PFSK-1 (cell line): ENCODE measurements around the gene PIK3CB.

Experiments
- FOXP2 ChIP-seq: optimal IDR thresholded peaks from 2 replicates; pipeline ENCODE3; 2011; ENCODE audit warnings: borderline replicate concordance, control low read depth, inconsistent platforms; ENCODE audit not compliant: insufficient read depth; ENCODE audit errors: extremely low read length, extremely low read depth
- POLR2AphosphoS5 ChIP-seq: IDR thresholded peaks from 2 replicates; pipeline ENCODE4 v1.6.1; 2012; ENCODE audit warnings: low read depth, mild to moderate bottlenecking, control low read depth, low read length, moderate library complexity
- SIN3A ChIP-seq: IDR thresholded peaks from 2 replicates; pipeline ENCODE4 v1.6.1; 2012; ENCODE audit warnings: mild to moderate bottlenecking, low read length, moderate library complexity, borderline replicate concordance; ENCODE audit not compliant: insufficient read depth
- TAF1 ChIP-seq: IDR thresholded peaks from 2 replicates; pipeline ENCODE4 v1.6.1; 2012; ENCODE audit warnings: low read length, control low read depth, borderline replicate concordance; ENCODE audit not compliant: insufficient read depth
- TF ChIP-seq, protein P1 (sequence below), 2 experiments: IDR thresholded peaks; 2 replicates each; pipeline versions ENCODE4 v1.6.1 to v1.8.0; 2011 to 2012; ENCODE audit warnings: low read depth in 2 of 2, low read length in 2 of 2, control low read depth in 1 of 2, inconsistent platforms in 1 of 2, mild to moderate bottlenecking in 1 of 2, moderate library complexity in 1 of 2; ENCODE audit not compliant: insufficient read depth in 1 of 2

The PIK3CB gene

DNA sequence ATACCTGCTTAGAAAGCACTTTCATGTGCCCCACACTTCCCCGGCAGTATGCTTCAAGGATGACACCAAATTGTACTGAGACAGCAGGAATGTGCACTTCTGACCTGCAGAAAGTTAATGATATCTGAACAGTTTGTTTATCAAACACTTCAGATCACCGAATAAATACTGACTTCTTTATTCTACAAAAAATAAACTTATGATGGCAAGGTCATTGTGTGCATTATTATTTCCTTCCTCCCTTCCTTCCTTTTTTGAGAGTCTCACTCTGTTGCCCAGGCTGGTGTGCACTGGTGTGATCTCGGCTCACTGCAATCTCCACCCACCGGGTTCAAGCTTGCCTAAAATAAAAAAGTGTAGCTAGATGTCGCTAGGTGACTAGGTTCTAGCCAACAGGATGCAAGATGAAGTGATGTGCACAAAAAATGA lies 145.8 kb downstream of the PIK3CB start:
- TF ChIP-seq FOXP2 = no peak
- no peak for TF ChIP-seq TAF1
- no peak for TF ChIP-seq SIN3A
- no peak for TF ChIP-seq POLR2AphosphoS5
- TF ChIP-seq, protein P1, sequence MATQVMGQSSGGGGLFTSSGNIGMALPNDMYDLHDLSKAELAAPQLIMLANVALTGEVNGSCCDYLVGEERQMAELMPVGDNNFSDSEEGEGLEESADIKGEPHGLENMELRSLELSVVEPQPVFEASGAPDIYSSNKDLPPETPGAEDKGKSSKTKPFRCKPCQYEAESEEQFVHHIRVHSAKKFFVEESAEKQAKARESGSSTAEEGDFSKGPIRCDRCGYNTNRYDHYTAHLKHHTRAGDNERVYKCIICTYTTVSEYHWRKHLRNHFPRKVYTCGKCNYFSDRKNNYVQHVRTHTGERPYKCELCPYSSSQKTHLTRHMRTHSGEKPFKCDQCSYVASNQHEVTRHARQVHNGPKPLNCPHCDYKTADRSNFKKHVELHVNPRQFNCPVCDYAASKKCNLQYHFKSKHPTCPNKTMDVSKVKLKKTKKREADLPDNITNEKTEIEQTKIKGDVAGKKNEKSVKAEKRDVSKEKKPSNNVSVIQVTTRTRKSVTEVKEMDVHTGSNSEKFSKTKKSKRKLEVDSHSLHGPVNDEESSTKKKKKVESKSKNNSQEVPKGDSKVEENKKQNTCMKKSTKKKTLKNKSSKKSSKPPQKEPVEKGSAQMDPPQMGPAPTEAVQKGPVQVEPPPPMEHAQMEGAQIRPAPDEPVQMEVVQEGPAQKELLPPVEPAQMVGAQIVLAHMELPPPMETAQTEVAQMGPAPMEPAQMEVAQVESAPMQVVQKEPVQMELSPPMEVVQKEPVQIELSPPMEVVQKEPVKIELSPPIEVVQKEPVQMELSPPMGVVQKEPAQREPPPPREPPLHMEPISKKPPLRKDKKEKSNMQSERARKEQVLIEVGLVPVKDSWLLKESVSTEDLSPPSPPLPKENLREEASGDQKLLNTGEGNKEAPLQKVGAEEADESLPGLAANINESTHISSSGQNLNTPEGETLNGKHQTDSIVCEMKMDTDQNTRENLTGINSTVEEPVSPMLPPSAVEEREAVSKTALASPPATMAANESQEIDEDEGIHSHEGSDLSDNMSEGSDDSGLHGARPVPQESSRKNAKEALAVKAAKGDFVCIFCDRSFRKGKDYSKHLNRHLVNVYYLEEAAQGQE (IDR thresholded peaks at IDR 0.05; ENCODE audit: insufficient read depth in 1 of 2, low read depth in 2 of 2, low read length in 2 of 2) = no peak

DNA sequence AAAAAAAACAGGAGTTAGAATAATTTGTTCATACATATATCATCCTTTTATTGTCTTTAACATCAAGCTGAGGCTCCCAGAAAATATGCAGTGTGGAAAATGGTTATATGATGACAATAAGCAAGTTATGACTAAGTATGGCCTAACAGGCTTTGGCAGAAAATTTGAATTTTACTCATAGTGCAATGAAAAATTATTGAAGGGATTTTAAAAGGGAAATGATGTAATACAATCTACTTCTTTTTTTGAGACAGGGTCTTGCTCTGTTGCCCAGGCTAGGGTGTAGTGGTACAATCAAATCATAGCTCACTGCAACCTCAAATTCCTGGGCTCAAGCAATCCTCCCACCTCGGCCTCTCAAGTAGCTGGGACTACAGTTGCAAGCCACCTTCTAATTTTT lies 147.5 kb downstream of the PIK3CB start:
- TF ChIP-seq, protein P1 (IDR thresholded peaks at IDR 0.05; ENCODE audit: insufficient read depth in 1 of 2, low read depth in 2 of 2, low read length in 2 of 2) = no peak

DNA sequence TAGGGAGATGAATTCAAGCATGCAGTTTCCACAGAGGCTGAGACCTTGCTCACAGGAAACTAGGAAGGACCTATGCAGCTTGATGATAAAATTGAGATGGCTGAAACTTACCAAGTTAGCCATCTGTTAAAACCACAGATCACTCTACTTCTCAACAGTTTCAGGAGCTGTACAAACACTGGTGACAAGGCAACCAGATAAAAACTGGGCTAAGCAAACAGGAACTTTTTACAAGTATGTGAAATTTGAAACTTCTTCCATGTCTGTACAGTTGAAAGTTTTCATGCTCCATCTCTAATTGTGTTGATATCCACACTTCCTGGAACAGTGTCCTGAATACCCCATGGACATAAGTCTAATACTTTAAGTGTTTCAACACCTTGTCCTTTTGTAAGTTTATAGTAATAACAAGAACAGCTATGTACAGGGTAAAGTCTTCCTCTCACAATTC lies 147.9 kb downstream of the PIK3CB start:
- no peak for TF ChIP-seq TAF1
- TF ChIP-seq FOXP2 = no peak

DNA sequence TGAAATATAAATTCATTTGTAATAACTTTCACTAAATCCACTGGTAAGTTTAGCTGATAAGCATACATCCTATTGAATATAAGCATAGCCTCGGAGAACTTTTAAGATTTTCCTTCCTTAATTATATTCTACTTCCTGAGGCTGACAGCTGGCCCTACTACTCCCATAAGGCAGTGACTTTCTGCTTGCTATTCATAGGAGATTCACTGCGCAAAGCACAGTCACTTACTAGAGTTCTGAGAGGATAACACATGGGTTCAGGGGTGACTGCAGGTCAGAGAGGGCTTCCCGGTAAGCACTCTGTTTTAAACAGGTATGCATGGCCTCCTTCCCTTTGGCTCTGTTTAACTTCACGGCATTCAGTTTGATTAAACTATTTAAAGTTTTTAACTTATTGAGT lies 150.3 kb downstream of the PIK3CB start:
- no peak for TF ChIP-seq FOXP2
- no peak for TF ChIP-seq TAF1
- TF ChIP-seq, protein P1 (IDR thresholded peaks at IDR 0.05; ENCODE audit: insufficient read depth in 1 of 2, low read depth in 2 of 2, low read length in 2 of 2) = no peak
- no peak for TF ChIP-seq POLR2AphosphoS5
- TF ChIP-seq SIN3A = no peak

DNA sequence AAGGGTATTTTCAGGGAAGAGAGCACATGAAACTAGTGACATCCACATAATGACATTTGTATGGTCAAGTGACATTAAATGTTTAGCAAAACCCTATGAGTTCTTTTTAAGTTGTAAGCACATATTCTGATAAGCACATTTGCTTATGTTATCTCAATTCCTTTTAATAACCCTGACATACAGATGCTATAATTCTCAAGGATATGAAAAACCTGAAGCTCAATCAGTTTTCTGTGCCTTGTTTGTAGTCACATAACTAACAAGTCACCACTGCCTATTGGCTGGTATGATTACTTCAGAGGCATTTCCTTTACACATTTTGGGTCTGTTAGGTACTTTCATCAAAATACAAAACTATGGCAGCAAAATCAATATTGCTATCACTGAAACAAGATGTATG lies 152.1 kb downstream of the PIK3CB start:
- no peak for TF ChIP-seq POLR2AphosphoS5
- TF ChIP-seq, protein P1 (IDR thresholded peaks at IDR 0.05; ENCODE audit: insufficient read depth in 1 of 2, low read depth in 2 of 2, low read length in 2 of 2) = no peak
- TF ChIP-seq FOXP2 = no peak
- TF ChIP-seq TAF1 = no peak
- TF ChIP-seq SIN3A = no peak
